ENCODE data around the gene CRIM1. TPM values are rescaled to one million over a fixed set of nuclear protein-coding genes. Genes with fewer than 3 reads are reported as not detected.
A peak's percentile ranks its signal among the peaks of the same experiment; 100 is the strongest.

CRIM1 gene
- total and polyA plus RNA-seq, 2 experiments from 2014 or later = 76.4 to 485 TPM

DNA sequence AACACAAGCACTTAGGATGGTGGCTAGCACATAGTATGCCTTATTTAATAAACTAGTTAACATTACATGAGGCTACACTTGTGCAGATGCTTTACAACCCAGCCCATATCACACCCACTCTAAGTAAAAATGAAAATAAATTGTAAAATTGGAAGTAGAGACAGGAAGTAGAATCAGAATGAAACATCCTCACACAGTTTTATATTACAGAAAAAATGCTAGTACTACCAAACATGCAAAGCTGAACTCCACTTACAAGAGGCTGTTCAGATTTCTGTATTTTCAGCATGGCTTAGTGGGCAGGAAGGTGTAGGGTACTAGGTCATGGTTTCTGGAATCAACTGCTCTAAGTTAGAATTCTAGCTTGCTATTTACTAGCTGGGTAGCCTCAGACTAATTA, 18.2 kb upstream of the CRIM1 start:
- Histone ChIP-seq H3K27ac (no peak overlapping the region), H4K20me1 (ENCODE audit: insufficient read depth) (no peaks in the 10 kb centered on the region), H3K4me3 (no peak overlapping the region), H3K36me3 (ENCODE audit: low read depth) (no peaks in the 10 kb centered on the region), H3F3A (ENCODE audit: insufficient read depth) (peaks cover 20% of the 10 kb centered on the region), H3K9ac (no peak overlapping the region), H3K27me3 (replicated peaks; ENCODE audit: insufficient read depth) (no peaks in the 10 kb centered on the region), H3K4me1 (ENCODE audit: insufficient read depth) (peaks cover 36% of the 10 kb centered on the region), H3K79me2 (ENCODE audit: insufficient read depth) (no peaks in the 10 kb centered on the region), H3K4me2 (ENCODE audit: unreplicated experiment) (no peak overlapping the region), H2AFZ (no peak overlapping the region), H3K9me3 (ENCODE audit: low read depth) (no peaks in the 10 kb centered on the region), H3K9me2 (ENCODE audit: insufficient read depth) (no peaks in the 10 kb centered on the region)
- peak; percentile 2 for DNase-seq
- TF ChIP-seq EZH2phosphoT487 (IDR thresholded peaks at IDR 0.05; ENCODE audit: insufficient read depth, low read depth) (no peak), EZH2 (IDR thresholded peaks at IDR 0.05; ENCODE audit: insufficient read depth, poor library complexity, severe bottlenecking) (no peak)
- in situ Hi-C loops (cut with MboI) = no loop called here

DNA sequence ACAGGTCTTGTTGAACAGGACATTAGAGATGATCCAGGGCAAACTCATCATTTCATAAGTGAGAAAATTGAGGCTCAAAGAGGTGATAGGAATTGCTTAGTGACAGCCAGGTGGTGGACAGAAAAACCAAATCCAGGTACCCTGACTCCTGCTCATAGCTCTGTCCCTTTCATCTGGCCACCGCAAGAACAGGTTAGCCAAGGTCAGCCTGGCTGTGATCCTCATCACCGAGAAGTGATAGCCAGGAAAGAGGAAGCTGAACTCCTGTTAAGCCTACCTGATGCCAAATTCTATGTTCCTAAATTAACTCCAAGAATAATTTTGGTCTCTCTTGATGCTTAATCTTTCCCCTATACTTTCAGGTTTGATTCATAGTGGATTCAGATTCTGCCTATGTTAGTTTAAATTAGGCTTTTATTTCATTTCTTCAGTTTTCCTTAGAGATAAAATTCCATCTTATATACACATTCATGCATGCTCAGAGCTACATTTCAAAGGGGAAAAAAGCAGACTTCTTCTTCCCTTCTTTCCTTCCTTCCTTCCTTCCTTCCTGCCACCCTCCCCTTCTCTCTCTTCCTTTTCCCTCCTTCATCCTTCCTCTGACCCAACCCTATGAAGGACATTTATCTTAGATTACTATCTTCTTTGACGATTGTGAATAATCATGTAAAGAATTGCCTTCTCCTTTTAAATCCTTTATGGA, 17.3 kb upstream of the CRIM1 start:
- no peaks in the 10 kb centered on the region for H4K20me1 ChIP-seq (ENCODE audit: insufficient read depth)
- TF ChIP-seq EZH2 (IDR thresholded peaks at IDR 0.05; ENCODE audit: insufficient read depth, poor library complexity, severe bottlenecking) (no peak), EZH2phosphoT487 (IDR thresholded peaks at IDR 0.05; ENCODE audit: insufficient read depth, low read depth) (no peak)
- in situ Hi-C loops (cut with MboI) = no loop called here
- H3K36me3 ChIP-seq (ENCODE audit: low read depth) = no peaks in the 10 kb centered on the region
- H3K4me2 ChIP-seq (ENCODE audit: unreplicated experiment) = peak overlapping the region; percentile 64
- H3K79me2 ChIP-seq (ENCODE audit: insufficient read depth) = no peaks in the 10 kb centered on the region
- DNase-seq = peak; percentile 7
- H3K9me3 ChIP-seq (ENCODE audit: low read depth) = no peaks in the 10 kb centered on the region
- peaks cover 36% of the 10 kb centered on the region for H3K4me1 ChIP-seq (ENCODE audit: insufficient read depth)
- H3K27ac ChIP-seq = peak overlapping the region; percentile 58
- no peaks in the 10 kb centered on the region for H3K27me3 ChIP-seq (replicated peaks; ENCODE audit: insufficient read depth)
- no peak overlapping the region for H3K9ac ChIP-seq
- WGBS, 2 experiments (ENCODE audit: low coverage in 1 of 2, low lambda C conversion rate in 2 of 2, missing lambda C conversion rate in 2 of 2) = 36 to 45% methylated on average over 3 of the region's 3 CpGs
- peaks cover 20% of the 10 kb centered on the region for H3F3A ChIP-seq (ENCODE audit: insufficient read depth)
- H2AFZ ChIP-seq = no peak overlapping the region
- peak overlapping the region; percentile 20 for H3K4me3 ChIP-seq
- H3K9me2 ChIP-seq (ENCODE audit: insufficient read depth) = no peaks in the 10 kb centered on the region

DNA sequence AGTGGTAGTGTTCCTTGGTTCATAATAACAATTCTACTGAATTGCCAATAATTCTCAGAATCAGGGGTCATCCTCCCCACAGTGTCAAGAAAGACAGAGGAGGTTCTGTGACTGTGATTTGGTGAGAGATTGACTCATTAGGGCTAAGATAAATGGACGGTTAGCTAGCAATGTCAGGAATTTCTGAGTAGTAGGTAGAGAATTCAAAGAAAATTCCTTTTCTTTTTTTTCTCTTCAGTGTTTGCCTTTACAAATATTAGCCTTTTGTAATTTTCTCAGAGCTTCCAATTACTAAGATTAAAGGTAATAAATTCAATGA, 16.8 kb upstream of the CRIM1 start:
- no peaks in the 10 kb centered on the region for H3K9me2 ChIP-seq (ENCODE audit: insufficient read depth)
- H3K27ac ChIP-seq = peak overlapping the region; percentile 58
- H3K27me3 ChIP-seq (replicated peaks; ENCODE audit: insufficient read depth) = no peaks in the 10 kb centered on the region
- TF ChIP-seq EZH2 (IDR thresholded peaks at IDR 0.05; ENCODE audit: insufficient read depth, poor library complexity, severe bottlenecking) (no peak), EZH2phosphoT487 (IDR thresholded peaks at IDR 0.05; ENCODE audit: insufficient read depth, low read depth) (no peak)
- H3K9ac ChIP-seq = no peak overlapping the region
- H2AFZ ChIP-seq = no peak overlapping the region
- peak; percentile 72 for DNase-seq
- H3F3A ChIP-seq (ENCODE audit: insufficient read depth) = peaks cover 20% of the 10 kb centered on the region
- H3K9me3 ChIP-seq (ENCODE audit: low read depth) = no peaks in the 10 kb centered on the region
- H3K36me3 ChIP-seq (ENCODE audit: low read depth) = no peaks in the 10 kb centered on the region
- no peaks in the 10 kb centered on the region for H4K20me1 ChIP-seq (ENCODE audit: insufficient read depth)
- in situ Hi-C loops (cut with MboI) = no loop called here
- H3K4me3 ChIP-seq = peak overlapping the region; percentile 20
- 0% methylated on average over 1 of the region's 1 CpG for WGBS, 2 experiments (ENCODE audit: low coverage in 1 of 2, low lambda C conversion rate in 2 of 2, missing lambda C conversion rate in 2 of 2)
- peak overlapping the region; percentile 64 for H3K4me2 ChIP-seq (ENCODE audit: unreplicated experiment)
- H3K79me2 ChIP-seq (ENCODE audit: insufficient read depth) = no peaks in the 10 kb centered on the region
- H3K4me1 ChIP-seq (ENCODE audit: insufficient read depth) = peaks cover 39% of the 10 kb centered on the region

DNA sequence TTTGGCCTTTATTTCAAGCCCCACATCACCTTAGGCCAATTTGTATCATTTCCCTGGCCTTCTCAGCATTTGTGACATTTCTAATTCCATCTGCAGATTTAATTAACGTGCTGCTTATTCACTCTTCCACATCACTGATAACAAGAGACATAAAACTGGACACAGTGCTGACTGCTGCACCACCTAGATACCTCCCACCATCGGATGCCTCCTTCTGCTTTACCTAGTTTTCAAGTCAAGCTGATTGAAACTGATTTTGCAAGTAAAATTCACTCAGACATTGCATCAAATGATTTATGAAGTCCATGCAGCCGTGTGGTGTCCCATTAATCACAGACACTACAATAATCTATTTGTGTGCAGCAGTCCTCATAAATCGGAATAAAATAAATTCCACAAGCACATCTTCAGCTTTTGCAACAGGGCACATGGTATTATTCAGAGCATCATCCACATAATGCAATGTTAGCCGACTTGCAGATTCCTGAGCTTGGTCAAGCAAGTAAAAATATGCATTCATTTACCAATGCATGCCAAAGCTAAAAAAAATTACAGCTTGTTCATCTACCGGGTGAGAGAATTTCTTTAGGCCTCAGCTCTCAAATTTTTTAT, 15.9 kb upstream of the CRIM1 start:
- H3F3A ChIP-seq (ENCODE audit: insufficient read depth) = peaks cover 20% of the 10 kb centered on the region
- TF ChIP-seq EZH2 (IDR thresholded peaks at IDR 0.05; ENCODE audit: insufficient read depth, poor library complexity, severe bottlenecking) (no peak), EZH2phosphoT487 (IDR thresholded peaks at IDR 0.05; ENCODE audit: insufficient read depth, low read depth) (no peak)
- peak overlapping the region; percentile 58 for H3K27ac ChIP-seq
- H3K36me3 ChIP-seq (ENCODE audit: low read depth) = no peaks in the 10 kb centered on the region
- H3K9ac ChIP-seq = peak overlapping the region; percentile 4; the same call in 1 of the 2 replicates
- H3K9me3 ChIP-seq (ENCODE audit: low read depth) = no peaks in the 10 kb centered on the region
- H3K4me3 ChIP-seq = no peak overlapping the region
- no peaks in the 10 kb centered on the region for H3K9me2 ChIP-seq (ENCODE audit: insufficient read depth)
- no peaks in the 10 kb centered on the region for H3K27me3 ChIP-seq (replicated peaks; ENCODE audit: insufficient read depth)
- no peaks in the 10 kb centered on the region for H3K79me2 ChIP-seq (ENCODE audit: insufficient read depth)
- no peaks in the 10 kb centered on the region for H4K20me1 ChIP-seq (ENCODE audit: insufficient read depth)
- H3K4me1 ChIP-seq (ENCODE audit: insufficient read depth) = peaks cover 39% of the 10 kb centered on the region
- H2AFZ ChIP-seq = peak overlapping the region; percentile 22; the same call in 1 of the 2 replicates
- 22 to 24% methylated on average over 6 of the region's 6 CpGs for WGBS, 2 experiments (ENCODE audit: low coverage in 1 of 2, low lambda C conversion rate in 2 of 2, missing lambda C conversion rate in 2 of 2)
- peak overlapping the region; percentile 64 for H3K4me2 ChIP-seq (ENCODE audit: unreplicated experiment)
- peak; percentile 75 for DNase-seq
- in situ Hi-C loops (cut with MboI) = no loop called here

All from GM23248 (cell line).